ENCODE results near the gene CABYR.

The CABYR gene

GRCh38 chr18:24189664-24190346 lies 50.9 kb downstream of the CABYR start:
- DNase-seq (ENCODE audit: low read depth in 2 of 2) = no peak

DNA sequence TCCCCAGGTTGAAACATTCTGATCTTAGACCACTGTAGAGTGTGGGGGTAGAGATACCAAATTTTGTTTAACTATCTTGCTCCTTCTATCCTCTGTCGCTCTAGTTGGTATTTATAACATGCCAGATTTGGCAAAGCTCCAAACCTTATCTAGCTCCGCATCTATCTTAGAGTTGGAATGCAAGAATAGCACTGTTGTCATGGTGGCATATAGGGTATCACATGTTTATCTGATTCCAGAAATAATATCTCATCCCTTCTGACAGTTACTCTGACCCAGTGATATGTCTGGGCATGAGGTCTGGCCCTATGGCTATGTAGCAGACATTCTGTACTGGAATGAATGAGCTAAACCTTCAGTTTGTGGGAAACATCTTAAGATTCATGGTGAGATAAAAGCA lies 51.7 kb downstream of the CABYR start:
- DNase-seq (ENCODE audit: low read depth in 2 of 2) = no peak

- DNase-seq (ENCODE audit: low read depth in 2 of 2) = no peak
These were observed 56.6 kb downstream of the CABYR start for GRCh38 chr18:24195296-24196053.

DNA sequence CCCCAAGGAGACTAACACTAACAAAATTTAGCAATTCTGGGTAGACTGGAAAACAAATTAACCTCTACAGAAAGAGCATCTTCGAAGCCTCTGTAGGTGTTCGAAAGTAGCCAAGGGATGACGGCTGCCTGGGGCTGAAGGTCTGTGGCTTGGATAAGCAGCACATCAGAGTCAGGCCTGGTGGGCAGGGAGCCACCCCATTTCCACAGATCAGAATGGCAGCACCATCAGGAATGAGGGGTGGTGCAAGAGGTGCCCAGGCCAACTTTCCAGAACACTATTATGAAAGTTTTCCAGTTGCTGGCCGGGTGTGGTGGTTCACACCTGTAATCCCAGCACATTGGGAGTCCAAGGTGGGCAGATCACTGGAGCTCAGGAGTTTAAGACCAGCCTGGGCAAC lies 57.9 kb downstream of the CABYR start:
- DNase-seq (ENCODE audit: low read depth in 2 of 2) = no peak

GRCh38 chr18:24197412-24197811 lies 58.5 kb downstream of the CABYR start:
- DNase-seq (ENCODE audit: low read depth in 2 of 2) = no peak

- no peak for DNase-seq (ENCODE audit: low read depth in 2 of 2)
These were observed 59.6 kb downstream of the CABYR start for GRCh38 chr18:24198461-24198860.

- no peak for DNase-seq (ENCODE audit: low read depth in 2 of 2)
These were observed 60.6 kb downstream of the CABYR start for GRCh38 chr18:24199372-24199962.

DNA sequence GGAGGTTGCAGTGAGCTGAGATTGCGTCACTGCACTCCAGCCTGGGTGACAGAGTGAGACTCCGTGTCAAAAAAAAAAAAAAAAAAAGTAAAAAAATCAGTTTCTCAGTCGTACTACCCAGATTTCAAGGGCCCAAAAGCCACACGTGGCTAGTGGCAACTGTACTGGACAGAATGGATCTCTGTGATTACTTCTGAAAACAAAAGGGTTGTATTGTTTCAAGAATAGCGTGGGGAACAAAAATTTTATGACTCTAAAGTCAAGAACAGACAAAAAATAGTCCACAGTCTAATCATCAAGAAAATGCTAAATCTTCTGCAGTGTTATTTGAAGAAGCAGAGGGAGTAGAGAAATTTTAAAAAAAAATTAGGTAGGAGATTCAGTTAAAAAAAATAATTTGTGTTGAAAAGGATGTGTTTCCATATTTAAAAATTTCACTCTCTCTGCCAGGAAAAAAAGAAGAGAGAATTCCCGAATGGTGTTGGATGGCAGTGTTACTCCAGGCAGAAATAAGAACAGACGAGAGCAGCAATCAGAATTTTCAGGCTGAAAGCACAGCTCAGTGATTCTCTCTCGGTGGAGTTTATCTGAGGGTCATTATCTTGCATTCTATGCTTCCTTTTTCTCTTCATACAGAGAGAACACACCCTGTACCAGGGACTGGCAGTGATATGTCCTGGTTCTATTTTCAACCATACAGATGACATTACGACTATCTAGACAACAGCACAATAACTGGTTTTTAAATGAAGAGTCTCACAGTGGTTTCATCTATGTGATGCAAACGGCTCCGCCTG lies 61.8 kb downstream of the CABYR start:
- no peak for DNase-seq (ENCODE audit: low read depth in 2 of 2)

- DNase-seq (ENCODE audit: low read depth in 2 of 2) = no peak
These were observed 63.1 kb downstream of the CABYR start for GRCh38 chr18:24201699-24202687.

- DNase-seq (ENCODE audit: low read depth in 2 of 2) = no peak
These were observed 66.0 kb downstream of the CABYR start for GRCh38 chr18:24204904-24205303.

DNA sequence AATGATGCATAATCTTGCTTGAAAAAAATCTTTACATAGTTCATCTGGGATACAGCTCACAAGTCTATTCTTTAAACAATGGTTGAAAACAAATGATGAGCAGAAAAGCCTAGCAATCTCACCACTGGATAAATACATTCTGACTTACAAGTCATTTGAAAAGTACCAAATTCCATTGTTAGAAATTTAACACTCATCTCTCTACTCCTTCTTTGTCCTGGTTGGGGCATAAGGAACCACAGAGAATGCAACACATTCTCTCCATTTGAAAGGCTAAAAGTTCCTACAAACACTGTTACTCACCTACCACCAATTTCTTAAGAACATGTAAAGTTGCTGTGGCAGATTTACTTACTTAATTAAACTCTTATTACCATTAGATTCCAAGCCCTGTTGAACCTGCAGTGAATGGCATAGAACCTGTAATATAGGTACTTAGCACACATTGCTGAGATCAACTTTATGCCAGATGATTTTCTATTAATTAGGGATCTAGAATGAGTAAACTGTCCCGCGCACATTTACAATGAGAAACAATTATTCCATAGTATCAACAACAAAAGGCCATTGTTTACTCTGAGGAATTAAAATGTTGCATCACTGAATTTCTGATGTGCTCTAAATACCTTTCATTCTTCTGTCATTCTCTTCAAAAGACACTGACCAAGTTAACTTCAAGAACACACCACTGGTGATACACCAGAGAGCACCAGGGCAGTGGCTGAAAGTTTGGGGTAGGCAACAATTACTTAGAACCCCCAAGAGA lies 69.6 kb downstream of the CABYR start:
- DNase-seq (ENCODE audit: low read depth in 2 of 2) = no peak

- DNase-seq (ENCODE audit: low read depth in 2 of 2) = no peak
These were observed 70.7 kb downstream of the CABYR start for GRCh38 chr18:24209558-24209957.

All from fibroblast of skin of left quadriceps (primary cell).